ENCODE measurements around the gene LINGO3. TPM values are rescaled to one million over a fixed set of nuclear protein-coding genes. Genes with fewer than 3 reads are reported as not detected.
A peak's percentile ranks its signal among the peaks of the same experiment; 100 is the strongest.

LINGO3 gene
- total and polyA plus RNA-seq, 2 of the 8 experiments (the other 6 are each of a cell fraction or from before 2014, with no cell fraction given), result 0.59 TPM; not detected in 1

DNA sequence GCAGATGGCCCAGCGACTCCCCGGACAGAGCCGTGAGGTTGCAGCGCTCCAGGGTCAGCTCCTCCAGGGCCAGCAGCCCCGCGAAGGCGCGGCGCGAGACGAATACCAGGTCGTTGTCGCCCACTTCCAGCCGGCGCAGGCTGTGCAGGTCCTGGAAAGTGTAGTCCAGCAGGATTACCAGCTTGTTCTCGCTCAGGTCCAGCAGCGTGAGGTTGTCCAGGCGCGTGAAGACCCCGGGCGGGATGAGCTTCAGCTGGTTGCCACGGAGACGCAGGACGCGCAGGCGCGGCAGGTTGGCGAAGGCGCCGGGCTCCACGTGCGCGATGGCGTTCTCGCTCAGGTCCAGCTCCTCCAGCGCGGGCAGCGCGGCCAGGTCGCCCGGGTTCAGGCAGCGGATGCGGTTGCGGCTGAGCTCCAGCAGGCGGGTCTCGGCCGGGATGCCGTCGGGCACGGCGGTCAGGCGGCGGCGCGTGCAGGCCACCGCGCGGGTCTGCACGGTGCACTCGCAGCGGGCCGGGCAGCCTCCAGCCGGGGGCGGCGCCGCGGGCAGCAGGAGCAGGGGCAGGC is 16.7 kb downstream of the LINGO3 start:
- Histone ChIP-seq H3K9me3 (ENCODE audit: insufficient read depth in 2 of 2, low read depth in 1 of 2, low read length in 1 of 2) (no peaks in the 10 kb centered on the region), H3K23me2 (ENCODE audit: low read depth, low read length) (peaks cover 10% of the 10 kb centered on the region; the same call in 1 of the 2 replicates), H3K27ac (ENCODE audit: low read depth, low read length) (no peak overlapping the region), H4K8ac (ENCODE audit: extremely low read depth, insufficient read depth, low read length) (peak overlapping the region; percentile 51; the same call in 1 of the 2 replicates), H3K23ac (ENCODE audit: insufficient read length) (no peak overlapping the region), H3K14ac (ENCODE audit: insufficient read length) (no peak overlapping the region), H3K4ac (replicated peaks; ENCODE audit: insufficient read length, low read depth, low read length) (no peak overlapping the region), H3K79me1 (ENCODE audit: low read depth, low read length) (no peaks in the 10 kb centered on the region), H2BK120ac (replicated peaks; ENCODE audit: low read depth, low read length) (no peak overlapping the region), H3K4me2 (ENCODE audit: insufficient read depth in 1 of 2, low read depth in 2 of 2, low read length in 2 of 2) (peak overlapping the region; percentile 58 to 97), H3K18ac (ENCODE audit: extremely low read depth, low read length) (peak overlapping the region; percentile 1; the same call in 1 of the 2 replicates), H3K9ac (replicated peaks in 1 of 4; ENCODE audit: extremely low read depth in 1 of 4, low read depth in 3 of 4, low read length in 3 of 4) (no peak overlapping the region), H2BK5ac (ENCODE audit: low read depth, low read length) (no peak overlapping the region), H2AFZ (ENCODE audit: low read length) (no peak overlapping the region), H2AK5ac (ENCODE audit: low read depth, low read length) (no peak overlapping the region), H3K56ac (replicated peaks; ENCODE audit: insufficient read length, low read depth, low read length) (no peak overlapping the region), H2BK15ac (ENCODE audit: low read length) (no peak overlapping the region), H4K20me1 (replicated peaks in 1 of 2; ENCODE audit: control insufficient read depth in 1 of 2, insufficient read depth in 2 of 2, low read length in 2 of 2) (peaks cover 0 to 11% of the 10 kb centered on the region in 2 experiments), H2BK20ac (ENCODE audit: low read length) (no peak overlapping the region), H3K27me3 (replicated peaks in 1 of 4; ENCODE audit: control insufficient read depth in 3 of 4, extremely low read depth in 1 of 4, insufficient read depth in 3 of 4, low read length in 3 of 4) (peaks cover 40 to 67% (median 59%) of the 10 kb centered on the region in 4 experiments), H4K5ac (ENCODE audit: insufficient read length, low read depth, low read length) (no peak overlapping the region), H3K36me3 (ENCODE audit: control insufficient read depth in 2 of 4, insufficient read depth in 4 of 4, low read length in 3 of 4) (peaks cover 0 to 6% (median 0%) of the 10 kb centered on the region in 4 experiments; a peak in 1 of 8 replicates), H3K4me3 (ENCODE audit: extremely low read depth in 1 of 4, insufficient read depth in 2 of 4, low read depth in 3 of 4, low read length in 4 of 4) (peak overlapping the region in 3 of 4 experiments; percentile 21 to 56 (median 36); a peak in 7 of 8 replicates), H2BK12ac (ENCODE audit: low read depth, low read length) (0 out of 2 replicates have a peak overlapping the region, but pooled peaks have one; percentile 1), H3K4me1 (replicated peaks in 1 of 4; ENCODE audit: control insufficient read depth in 3 of 4, insufficient read depth in 4 of 4, low read length in 3 of 4) (peaks cover 0 to 24% (median 9%) of the 10 kb centered on the region in 4 experiments; a peak in 5 of 7 replicates), H3K79me2 (ENCODE audit: control insufficient read depth in 1 of 2, insufficient read depth in 2 of 2, low read length in 2 of 2) (no peaks in the 10 kb centered on the region), H4K91ac (replicated peaks; ENCODE audit: insufficient read length, low read length) (no peak overlapping the region)
- FAIRE-seq (no peak), DNase-seq (ENCODE audit: low read depth in 1 of 2, low spot score in 2 of 2) (peak in 1 of 2 experiments; percentile 85)
- CTCF ChIA-PET (ENCODE audit: partially characterized antibody), result interaction anchor here (0.5 to 2.3 kb wide), 15 partner anchors 12 to 444 kb away, joined by 3 to 20 read pairs (median 3); no protein-coding TSS in a partner anchor
- POLR2A ChIA-PET (ENCODE audit: partially characterized antibody), result interaction anchor here (0.5 to 2.1 kb wide), 15 partner anchors 8 to 296 kb away, joined by 3 to 17 read pairs (median 3); partner anchors contain the start of gene AMH
- WGBS, 2 experiments (ENCODE audit: extremely low coverage in 1 of 2, insufficient coverage in 1 of 2, insufficient read length in 1 of 2, insufficient replicate concordance in 2 of 2, low coverage in 1 of 2, low lambda C conversion rate in 2 of 2, missing lambda C conversion rate in 1 of 2), result 4% methylated on average over 51 of the region's 67 CpGs; no CpG with 5 or more reads in 1 of the 2 experiments
- no peak for TF ChIP-seq SRF (IDR thresholded peaks at IDR 0.05; ENCODE audit: low read depth, low read length)
- peak; percentile 23; the same call in 1 of the 2 replicates for TF ChIP-seq NRF1 (IDR thresholded peaks at IDR 0.05; ENCODE audit: low read depth, low read length)
- peak; percentile 8 for TF ChIP-seq KDM4A (IDR thresholded peaks at IDR 0.05; ENCODE audit: low read depth, low read length, severe bottlenecking)
- no peak for TF ChIP-seq JUN (IDR thresholded peaks at IDR 0.05; ENCODE audit: low read depth, low read length)
- no peak for TF ChIP-seq KDM1A (IDR thresholded peaks at IDR 0.05; ENCODE audit: borderline replicate concordance, low read length)
- TF ChIP-seq, protein P1, sequence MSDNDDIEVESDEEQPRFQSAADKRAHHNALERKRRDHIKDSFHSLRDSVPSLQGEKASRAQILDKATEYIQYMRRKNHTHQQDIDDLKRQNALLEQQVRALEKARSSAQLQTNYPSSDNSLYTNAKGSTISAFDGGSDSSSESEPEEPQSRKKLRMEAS (IDR thresholded peaks at IDR 0.05), result peak; percentile 96
- TF ChIP-seq RNF2 (IDR thresholded peaks at IDR 0.05; ENCODE audit: borderline replicate concordance, low read depth, low read length, missing control alignments, poor library complexity, severe bottlenecking), result peak; percentile 2
- no peak for TF ChIP-seq MAFK (IDR thresholded peaks at IDR 0.05; ENCODE audit: low read depth, low read length)
- TF ChIP-seq ZNF274 (IDR thresholded peaks at IDR 0.05; ENCODE audit: borderline replicate concordance, extremely low read depth, low read length), result no peak
